ENCODE results near the gene HS3ST6.
A peak's percentile ranks its signal among the peaks of the same experiment; 100 is the strongest.
"Not testable (repeated sequence)": the region's sequence is repeated elsewhere in the genome, so short reads cannot be mapped to it uniquely, and the experiment has no call there.

Gene HS3ST6

GRCh38 chr16:1918351-1919326 is at the start of gene HS3ST6:
TSS of gene HS3ST6 (minus strand) at chr16:1918415. CDS start at chr16:1918323, 92 bp downstream.
- no peak for DNase-seq

- DNase-seq = no peak
Observed at GRCh38 chr16:1966460-1966859, 48.2 kb upstream of the HS3ST6 start, which contains the start of gene RNF151. TSS of gene RNF151 (plus strand) at chr16:1966856. CDS start at chr16:1966882, 26 bp downstream.

- peak in 1 of 2 donors; percentile 36 for DNase-seq
Observed at GRCh38 chr16:1965396-1966001, 47.3 kb upstream of the HS3ST6 start.

GRCh38 chr16:1964506-1965395 is 46.5 kb upstream of the HS3ST6 start, which contains the start of gene RPS2:
TSS of gene RPS2 (minus strand) at chr16:1964826. CDS start at chr16:1964625, 201 bp downstream.
- peak; percentile 98 to 99 for DNase-seq

- peak; percentile 56 to 62 for DNase-seq
Observed at GRCh38 chr16:1963806-1964505, 45.7 kb upstream of the HS3ST6 start.

- peak in 1 of 2 donors; percentile 36 for DNase-seq
Observed at GRCh38 chr16:1962161-1963153, 44.2 kb upstream of the HS3ST6 start.

GRCh38 chr16:1961651-1962067 is 43.4 kb upstream of the HS3ST6 start:
- DNase-seq = peak; percentile 44 to 47

GRCh38 chr16:1960665-1961630 is 42.7 kb upstream of the HS3ST6 start:
- peak; percentile 67 to 70 for DNase-seq

GRCh38 chr16:1959269-1960039 is 41.2 kb upstream of the HS3ST6 start, which contains the start of gene NDUFB10:
TSS of gene NDUFB10 (plus strand) at chr16:1959538. CDS start at chr16:1959625, 87 bp downstream.
- DNase-seq = peak; percentile 93 to 97

GRCh38 chr16:1958715-1959268 is 40.6 kb upstream of the HS3ST6 start:
- DNase-seq = no peak

GRCh38 chr16:1958143-1958491 is 39.9 kb upstream of the HS3ST6 start:
- DNase-seq = not testable (repeated sequence)

GRCh38 chr16:1957434-1958142 is 39.4 kb upstream of the HS3ST6 start:
- DNase-seq = not testable (repeated sequence)

- no peak for DNase-seq
Observed at GRCh38 chr16:1953734-1954133, 35.5 kb upstream of the HS3ST6 start.

- DNase-seq = no peak
Observed at GRCh38 chr16:1950559-1950958, 32.3 kb upstream of the HS3ST6 start.

GRCh38 chr16:1950047-1950446 is 31.8 kb upstream of the HS3ST6 start:
- DNase-seq = no peak

- no peak for DNase-seq
Observed at GRCh38 chr16:1949507-1949906, 31.3 kb upstream of the HS3ST6 start.

GRCh38 chr16:1947369-1947670 is 29.1 kb upstream of the HS3ST6 start:
- DNase-seq = no peak

All from stimulated activated CD4-positive, alpha-beta T cell treated with anti-CD3 and anti-CD28 coated beads, Interleukin-2, amount 100 ng/mL, for 24 hours (primary cell).